Naive thymus-derived CD8-positive, alpha-beta T cell (primary cell): ENCODE data around the gene STARD7. TPM values are rescaled to one million over a fixed set of nuclear protein-coding genes. Genes with fewer than 3 reads are reported as not detected.

ENCODE experiments used
- ATAC-seq, 2 donors: fragments of 150-1000 bp; cut with Tn5 transposase in 1 of 2; sonication (Bioruptor Pico), chemical (Tn5 transposase) in 1 of 2; 1 replicate in 1 of 2; 2 replicates in 1 of 2; pipeline ENCODE4 v1.10.0; 2021; ENCODE audit warnings: mild to moderate bottlenecking in 2 of 2, moderate library complexity in 2 of 2
- POLR2A ChIA-PET: fragments of 350-600 bp; sonication (Branson Sonifier 250); formaldehyde crosslinking; loops from one replicate; lab custom pipeline; 2021; ENCODE audit warnings: antibody characterized with exemption; lab: Charles Lee
- DNase-seq, 10 donors: peaks; one replicate each; pipeline versions ENCODE4 v3.0.0 to v3.0.0-alpha.2; 2020 to 2022
- H3K27ac Mint-ChIP-seq, 10 donors: one replicate each; pipeline ENCODE4 v1.8.0; 2020 to 2022; ENCODE audit warnings: mild to moderate bottlenecking in 10 of 10, mixed read lengths in 10 of 10, moderate library complexity in 4 of 10, inconsistent platforms in 1 of 10
- H3K27me3 Mint-ChIP-seq, 5 donors: one replicate each; pipeline ENCODE4 v1.8.0; 2021 to 2022; ENCODE audit warnings: mixed read lengths in 5 of 5
- H3K36me3 Mint-ChIP-seq, 3 donors: one replicate each; pipeline ENCODE4 v1.8.0; 2020 to 2022; ENCODE audit warnings: mixed read lengths in 3 of 3, mild to moderate bottlenecking in 2 of 3, inconsistent platforms in 1 of 3
- H3K4me1 Mint-ChIP-seq, 4 donors: one replicate each; pipeline ENCODE4 v1.8.0; 2021 to 2022; ENCODE audit warnings: mixed read lengths in 4 of 4
- H3K4me3 Mint-ChIP-seq, 10 donors: one replicate each; pipeline ENCODE4 v1.8.0; 2020 to 2022; ENCODE audit warnings: mild to moderate bottlenecking in 10 of 10, mixed read lengths in 10 of 10, moderate library complexity in 6 of 10, inconsistent platforms in 1 of 10
- H3K9me3 Mint-ChIP-seq, 9 donors: one replicate each; pipeline ENCODE4 v1.8.0; 2020 to 2022; ENCODE audit warnings: mixed read lengths in 9 of 9, mild to moderate bottlenecking in 3 of 9, inconsistent platforms in 1 of 9, moderate library complexity in 1 of 9
- polyA plus RNA-seq, 3 donors: library from polyadenylated mRNA; unstranded; fragments of 300-500 nt; fragmentation: Illumina TruSeq; gene quantifications; one replicate each; pipeline ENCODE4 v1.2.3, GENCODE V29; 2021
- total RNA-seq, 8 experiments: library from RNA in 2 of 8; stranded (reverse) in 2 of 8; gene quantifications; one replicate each; pipeline ENCODE4 v1.2.3 and lab custom pipeline; 2021 to 2026

The STARD7 gene
- total and polyA plus RNA-seq, 5 experiments from 2014 or later: 87.5 to 143 (median 114) TPM

GRCh38 chr2:96207073-96207773 lies 1.4 kb downstream of the STARD7 start:
- Mint-ChIP-seq H3K36me3 (peaks cover 0 to 23% (median 2%) of the 10 kb centered on the region in 3 donors), H3K9me3 (no peaks in the 10 kb centered on the region), H3K27me3 (no peaks in the 10 kb centered on the region), H3K4me3 (peak overlapping the region; percentile 90 to 99 (median 94)), H3K27ac (peak overlapping the region; percentile 88 to 98 (median 94)), H3K4me1 (peaks cover 28 to 72% (median 67%) of the 10 kb centered on the region in 4 donors)
- ATAC-seq (no peak), DNase-seq (no peak)
- POLR2A ChIA-PET: interaction anchor here (0.7 to 2.7 kb wide), 8 partner anchors 11 to 279 kb away, joined by 3 to 32 read pairs (median 6); no protein-coding TSS in a partner anchor

DNA sequence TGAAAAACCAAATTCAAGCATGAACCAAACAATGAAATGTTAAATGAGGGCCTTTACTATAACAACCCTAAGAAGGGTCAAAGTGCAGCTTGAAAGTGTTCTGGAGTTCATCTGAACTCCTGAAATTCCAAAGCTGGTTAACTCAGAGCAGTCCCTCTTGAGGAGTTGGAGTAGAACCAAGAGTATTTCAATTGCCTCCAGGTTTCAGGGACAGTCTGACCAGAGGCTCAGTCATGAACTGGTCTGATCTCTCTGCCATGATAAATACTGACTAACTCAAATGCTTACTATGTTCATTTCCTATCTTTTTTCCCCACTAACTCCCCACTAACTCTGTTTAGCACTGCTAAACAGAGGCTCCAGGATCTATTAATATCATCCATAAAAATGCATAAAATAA lies 2.7 kb downstream of the STARD7 start:
- Mint-ChIP-seq H3K4me1 (peaks cover 30 to 79% (median 75%) of the 10 kb centered on the region in 4 donors), H3K9me3 (no peaks in the 10 kb centered on the region), H3K27ac (peak overlapping the region in 8 of 10 donors; percentile 40 to 89 (median 84)), H3K36me3 (peaks cover 0 to 20% (median 2%) of the 10 kb centered on the region in 3 donors), H3K27me3 (no peaks in the 10 kb centered on the region), H3K4me3 (peak overlapping the region; percentile 59 to 93 (median 80))
- ATAC-seq (no peak), DNase-seq (no peak)
- POLR2A ChIA-PET: no interaction called here

DNA sequence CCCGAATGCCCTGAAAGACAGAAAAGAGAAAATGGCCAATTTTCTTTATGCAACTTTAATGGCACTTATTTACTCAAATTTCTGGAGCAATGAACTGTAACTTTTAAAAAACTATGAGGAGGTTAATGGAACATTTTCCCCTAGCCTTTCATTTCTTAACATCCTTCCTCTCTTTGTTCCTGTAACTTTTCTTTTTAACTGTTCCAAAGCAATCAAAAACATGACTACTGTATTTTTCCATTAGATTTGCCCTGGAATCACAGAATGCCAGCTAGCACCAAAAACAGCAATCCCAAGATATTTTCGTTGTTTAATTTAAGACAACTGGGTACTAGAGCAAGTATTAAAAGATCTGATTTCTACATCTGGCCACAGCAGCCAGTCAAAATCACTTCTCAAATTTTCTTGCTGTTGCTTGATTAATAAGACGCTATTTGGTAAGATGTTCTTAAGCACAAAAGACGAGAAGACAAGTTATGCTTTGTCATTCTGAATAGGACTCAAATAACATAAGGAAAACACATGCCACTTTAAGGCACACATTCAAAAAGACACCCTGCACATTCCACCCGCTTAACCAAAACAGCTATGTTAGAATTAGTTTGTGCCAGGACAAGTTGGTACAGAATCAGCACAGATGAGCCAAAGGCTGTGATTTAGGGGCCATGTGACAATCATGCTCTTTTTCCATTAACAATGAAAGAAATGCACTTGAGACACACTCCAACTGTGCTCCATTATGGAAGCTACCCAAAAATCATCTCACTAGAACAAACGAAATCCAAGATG lies 3.6 kb downstream of the STARD7 start:
- DNase-seq: no peak

DNA sequence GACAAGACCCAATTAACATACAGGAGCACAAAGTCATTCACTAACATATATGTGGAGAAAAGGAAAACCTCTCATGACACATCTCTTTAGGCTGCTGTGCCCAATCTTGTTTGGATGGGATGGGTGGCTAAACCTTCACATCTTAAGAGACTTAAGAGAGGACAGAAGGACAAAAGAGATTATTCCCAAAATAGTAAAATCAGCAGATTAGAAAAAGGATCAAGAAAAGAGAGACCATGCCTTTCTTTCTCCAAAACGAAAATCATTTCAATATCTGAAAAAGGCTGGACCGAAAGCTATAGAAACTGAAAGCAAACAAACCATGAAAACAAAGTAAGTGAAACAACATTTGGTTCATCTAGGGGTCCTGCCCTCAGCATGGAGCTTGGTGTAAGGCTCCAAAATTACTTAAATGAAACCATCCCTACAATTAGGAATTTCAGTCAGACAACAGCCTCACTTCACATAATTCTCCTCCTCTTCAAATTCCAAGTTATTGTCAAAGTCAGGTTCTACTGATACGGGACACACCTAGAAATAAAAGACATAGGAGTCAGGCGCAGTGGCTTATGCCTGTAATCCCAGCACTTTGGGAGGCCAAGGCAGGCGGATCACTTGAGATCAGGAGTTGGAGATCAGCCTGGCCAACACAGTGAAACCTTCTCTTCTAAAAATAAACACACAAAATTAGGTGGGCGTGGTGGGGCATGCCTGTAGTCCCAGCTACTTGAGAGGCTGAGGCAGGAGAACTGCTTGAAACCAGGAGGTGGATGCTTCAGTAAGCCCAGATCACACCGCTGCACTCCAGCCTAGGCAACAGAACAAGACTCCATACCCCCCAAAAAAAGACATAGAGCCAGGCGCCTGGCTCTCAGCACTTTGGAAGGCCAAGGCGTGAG lies 5.2 kb downstream of the STARD7 start:
- DNase-seq: no peak
- Mint-ChIP-seq H3K4me1 (peaks cover 33 to 90% (median 83%) of the 10 kb centered on the region in 4 donors), H3K36me3 (peaks cover 0 to 25% (median 6%) of the 10 kb centered on the region in 3 donors), H3K27ac (peak overlapping the region; percentile 10 to 90 (median 62)), H3K27me3 (no peaks in the 10 kb centered on the region), H3K9me3 (no peaks in the 10 kb centered on the region), H3K4me3 (peak overlapping the region; percentile 1 to 87 (median 64))
- POLR2A ChIA-PET: interaction anchor here (0.5 to 1.4 kb wide), 3 partner anchors 40 to 53 kb away, joined by 3 to 6 read pairs (median 3); no protein-coding TSS in a partner anchor
- ATAC-seq: no peak

More for the DNA sequence above, 3.6 kb downstream of the STARD7 start:
- peaks cover 0 to 20% (median 2%) of the 10 kb centered on the region in 3 donors for H3K36me3 Mint-ChIP-seq
- H3K27me3 Mint-ChIP-seq: no peaks in the 10 kb centered on the region
- H3K4me1 Mint-ChIP-seq: peaks cover 32 to 83% (median 79%) of the 10 kb centered on the region in 4 donors
- peak overlapping the region; percentile 40 to 87 (median 73) for H3K4me3 Mint-ChIP-seq
- H3K9me3 Mint-ChIP-seq: no peaks in the 10 kb centered on the region
- no peak for ATAC-seq
- peak overlapping the region in 8 of 10 donors; percentile 9 to 90 (median 46) for H3K27ac Mint-ChIP-seq
- POLR2A ChIA-PET: interaction anchor here (1.1 to 1.4 kb wide), 2 partner anchors 51 kb away, joined by 3 to 5 read pairs; no protein-coding TSS in a partner anchor

GRCh38 chr2:96202152-96202854 lies 6.3 kb downstream of the STARD7 start:
- no peak for ATAC-seq
- POLR2A ChIA-PET: interaction anchor here (1.7 kb wide), 1 partner anchor 10 kb away, joined by 4 read pairs; no protein-coding TSS in a partner anchor
- peak overlapping the region in 8 of 10 donors; percentile 11 to 45 (median 28) for H3K4me3 Mint-ChIP-seq

DNA sequence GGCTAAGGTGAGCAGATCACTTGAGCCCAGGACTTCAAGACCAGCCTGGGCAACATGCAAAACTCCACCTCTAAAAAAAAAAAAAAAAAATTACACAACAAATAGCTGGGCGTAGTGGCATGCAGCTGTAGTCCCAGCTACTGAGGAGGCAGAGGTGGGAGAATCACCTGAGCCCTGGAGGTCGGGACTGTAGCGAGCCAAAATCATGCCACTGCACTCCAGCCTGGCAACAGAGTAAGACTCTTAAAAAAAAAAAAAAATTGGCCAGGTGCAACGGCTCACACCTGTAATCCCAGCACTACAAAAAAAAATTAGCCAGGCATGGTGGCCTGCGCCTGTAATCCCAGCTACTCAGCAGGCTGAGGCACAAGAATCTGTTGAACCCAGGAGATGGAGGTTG lies 7.3 kb downstream of the STARD7 start:
- H3K27me3 Mint-ChIP-seq: no peaks in the 10 kb centered on the region
- ATAC-seq (no peak), DNase-seq (no peak)
- H3K4me1 Mint-ChIP-seq: peaks cover 33 to 86% (median 75%) of the 10 kb centered on the region in 4 donors
- H3K27ac Mint-ChIP-seq: no peak overlapping the region
- peaks cover 0 to 28% (median 6%) of the 10 kb centered on the region in 3 donors for H3K36me3 Mint-ChIP-seq
- POLR2A ChIA-PET: interaction anchor here (1.7 kb wide), 1 partner anchor 9 kb away, joined by 4 read pairs; no protein-coding TSS in a partner anchor
- no peaks in the 10 kb centered on the region for H3K9me3 Mint-ChIP-seq
- peak overlapping the region in 2 of 10 donors; percentile 22 to 37 for H3K4me3 Mint-ChIP-seq

More at GRCh38 chr2:96202152-96202854, 6.3 kb downstream of the STARD7 start:
- Mint-ChIP-seq H3K4me1 (peaks cover 33 to 93% (median 81%) of the 10 kb centered on the region in 4 donors), H3K27me3 (no peaks in the 10 kb centered on the region), H3K36me3 (peaks cover 0 to 27% (median 6%) of the 10 kb centered on the region in 3 donors), H3K27ac (peak overlapping the region in 6 of 10 donors; percentile 8 to 88 (median 59)), H3K9me3 (no peaks in the 10 kb centered on the region)
- no peak for DNase-seq

- Mint-ChIP-seq H3K9me3 (no peaks in the 10 kb centered on the region), H3K27me3 (no peaks in the 10 kb centered on the region), H3K4me1 (peaks cover 28 to 74% (median 64%) of the 10 kb centered on the region in 4 donors), H3K4me3 (no peak overlapping the region), H3K36me3 (peaks cover 0 to 38% (median 6%) of the 10 kb centered on the region in 3 donors), H3K27ac (peak overlapping the region in 2 of 10 donors; percentile 12 to 21)
- POLR2A ChIA-PET: interaction anchor here (2.0 kb wide), 1 partner anchor 10 kb away, joined by 6 read pairs; the partner anchor contains the start of gene STARD7
- ATAC-seq: no peak
- no peak for DNase-seq
These were observed 9.7 kb downstream of the STARD7 start for GRCh38 chr2:96198921-96199320.

GRCh38 chr2:96197546-96198255 lies 10.9 kb downstream of the STARD7 start:
- POLR2A ChIA-PET: no interaction called here
- no peaks in the 10 kb centered on the region for H3K9me3 Mint-ChIP-seq
- no peak for DNase-seq
- no peaks in the 10 kb centered on the region for H3K27me3 Mint-ChIP-seq
- no peak for ATAC-seq
- peak overlapping the region in 4 of 10 donors; percentile 17 to 79 (median 52) for H3K27ac Mint-ChIP-seq
- peaks cover 0 to 38% (median 7%) of the 10 kb centered on the region in 3 donors for H3K36me3 Mint-ChIP-seq
- no peak overlapping the region for H3K4me3 Mint-ChIP-seq
- H3K4me1 Mint-ChIP-seq: peaks cover 20 to 73% (median 56%) of the 10 kb centered on the region in 4 donors

DNA sequence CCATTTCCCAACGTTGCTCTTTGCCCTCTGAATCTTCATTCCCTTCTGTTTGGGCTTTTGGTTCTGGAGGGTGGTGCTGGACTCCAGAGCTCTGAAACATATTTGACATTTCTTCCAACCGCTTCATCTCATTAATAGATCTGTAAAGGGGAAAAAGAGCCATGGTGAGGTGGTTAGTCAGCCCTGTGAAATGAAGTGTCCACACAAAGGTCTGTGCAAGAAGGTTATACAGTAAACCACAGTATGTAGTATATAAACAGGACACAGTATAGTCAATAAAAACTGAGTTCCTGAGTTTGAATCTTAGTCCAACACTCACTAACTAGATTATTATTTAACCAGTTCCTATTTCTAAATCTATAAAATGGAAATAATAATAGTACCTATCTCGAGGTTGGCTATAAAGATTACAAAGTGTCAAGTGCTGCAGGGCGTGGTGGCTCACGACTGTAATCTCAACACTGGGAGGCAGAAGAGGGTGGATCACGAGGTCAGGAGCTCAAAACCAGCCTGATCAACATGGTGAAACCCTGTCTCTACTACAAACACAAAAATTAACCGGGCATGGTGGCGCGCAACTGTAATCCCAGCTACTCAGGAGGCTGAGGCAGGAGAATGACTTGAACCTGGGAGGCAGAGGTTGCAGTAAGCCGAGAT lies 13.1 kb downstream of the STARD7 start:
- peaks cover 14 to 53% (median 41%) of the 10 kb centered on the region in 4 donors for H3K4me1 Mint-ChIP-seq
- H3K27me3 Mint-ChIP-seq: no peaks in the 10 kb centered on the region
- H3K9me3 Mint-ChIP-seq: no peaks in the 10 kb centered on the region
- POLR2A ChIA-PET: interaction anchor here (1.5 kb wide), 1 partner anchor 46 kb away, joined by 3 read pairs; no protein-coding TSS in a partner anchor
- no peak overlapping the region for H3K4me3 Mint-ChIP-seq
- H3K36me3 Mint-ChIP-seq: peaks cover 0 to 57% (median 18%) of the 10 kb centered on the region in 3 donors
- no peak for DNase-seq
- ATAC-seq: no peak
- H3K27ac Mint-ChIP-seq: peak overlapping the region in 8 of 10 donors; percentile 18 to 70 (median 48)
